SK-N-SH (cell line): ENCODE data around the gene VPS33B. TPM values are rescaled to one million over a fixed set of nuclear protein-coding genes. Genes with fewer than 3 reads are reported as not detected.

Experiments used
- CTCF ChIA-PET: fragments of 300-600, 350-600 bp; formaldehyde crosslinking; extraction: SDS; loops from one replicate; lab custom pipeline; 2021; lab: Yijun Ruan, JAX
- POLR2A ChIA-PET: fragments of 350-600 bp; sonication (Branson Sonifier 250); formaldehyde crosslinking; extraction: SDS; loops from one replicate; lab custom pipeline; 2020; ENCODE audit warnings: antibody characterized with exemption, inconsistent platforms; lab: Yijun Ruan, JAX
- DNase-seq: peaks from one replicate; pipeline ENCODE4 v3.0.0; 2012
- H2AFZ ChIP-seq: fragments of 200-600 bp; sonication (generic); 2 replicates; pipeline ENCODE4 v1.8.1; 2016; ENCODE audit warnings: antibody characterized with exemption, mild to moderate bottlenecking, low read depth
- H3F3A ChIP-seq: fragments of 200-600 bp; sonication (generic); replicated peaks from 2 replicates; pipeline ENCODE3; 2016; ENCODE audit warnings: antibody characterized with exemption, mild to moderate bottlenecking; ENCODE audit not compliant: insufficient read depth
- H3K27ac ChIP-seq, 2 experiments: fragments of 200-500 bp in 1 of 2; fragments of 200-600 bp in 1 of 2; sonication (Bioruptor generic) in 1 of 2; sonication (generic), shearing (Covaris generic) in 1 of 2; 2 replicates each; pipeline versions ENCODE4 v1.5.1 to v1.6.1; 2014 to 2016; ENCODE audit warnings: low read depth in 2 of 2, inconsistent platforms in 1 of 2, low read length in 1 of 2, mild to moderate bottlenecking in 1 of 2, mixed read lengths in 1 of 2
- H3K27me3 ChIP-seq: fragments of 200-600 bp; sonication (generic), shearing (Covaris generic); 2 replicates; pipeline ENCODE4 v1.6.1; 2016; ENCODE audit warnings: mixed run types; ENCODE audit not compliant: insufficient read depth
- H3K36me3 ChIP-seq, 2 experiments: fragments of 200-500 bp in 1 of 2; fragments of 200-600 bp in 1 of 2; sonication (Bioruptor generic) in 1 of 2; sonication (generic) in 1 of 2; replicated peaks in 1 of 2; 2 replicates each; pipeline versions ENCODE3 to v1.5.1; 2014 to 2016; ENCODE audit warnings: low read length in 1 of 2, mild to moderate bottlenecking in 1 of 2; ENCODE audit not compliant: insufficient read depth in 2 of 2, control insufficient read depth in 1 of 2
- H3K4me1 ChIP-seq, 2 experiments: fragments of 200-500 bp in 1 of 2; fragments of 200-600 bp in 1 of 2; sonication (Bioruptor generic) in 1 of 2; sonication (generic), shearing (Covaris generic) in 1 of 2; 2 replicates each; pipeline versions ENCODE4 v1.5.1 to v1.6.1; 2014 to 2016; ENCODE audit warnings: low read depth in 1 of 2, low read length in 1 of 2, mixed run types in 1 of 2; ENCODE audit not compliant: insufficient read depth in 2 of 2, control insufficient read depth in 1 of 2
- H3K4me2 ChIP-seq: fragments of 200-600 bp; sonication (generic), shearing (Covaris generic); 2 replicates; pipeline ENCODE4 v1.6.1; 2017; ENCODE audit warnings: mixed run types
- H3K4me3 ChIP-seq, 2 experiments: fragments of 200-500 bp in 1 of 2; fragments of 200-600 bp in 1 of 2; sonication (Bioruptor generic) in 1 of 2; sonication (generic), shearing (Covaris generic) in 1 of 2; 2 replicates each; pipeline versions ENCODE4 v1.5.1 to v1.8.1; 2014 to 2016; ENCODE audit warnings: low read depth in 2 of 2, inconsistent platforms in 1 of 2, low read length in 1 of 2, mild to moderate bottlenecking in 1 of 2, mixed read lengths in 1 of 2, moderate library complexity in 1 of 2
- H3K79me2 ChIP-seq: fragments of 200-600 bp; sonication (generic); 2 replicates; pipeline ENCODE4 v1.8.1; 2017; ENCODE audit warnings: mild to moderate bottlenecking; ENCODE audit not compliant: insufficient read depth
- H3K9ac ChIP-seq: fragments of 200-600 bp; sonication (generic); 2 replicates; pipeline ENCODE4 v1.6.1; 2017; ENCODE audit warnings: mixed run types
- H3K9me2 ChIP-seq: fragments of 200-600 bp; sonication (generic); 2 replicates; pipeline ENCODE4 v1.6.1; 2017; ENCODE audit warnings: mixed run types
- H3K9me3 ChIP-seq: fragments of 200-600 bp; sonication (generic); 2 replicates; pipeline ENCODE4 v1.6.1; 2017; ENCODE audit warnings: mixed run types, mild to moderate bottlenecking, moderate library complexity
- H4K20me1 ChIP-seq: fragments of 200-600 bp; sonication (generic); 2 replicates; pipeline ENCODE4 v1.6.1; 2017; ENCODE audit warnings: mild to moderate bottlenecking, mixed run types; ENCODE audit not compliant: insufficient read depth
- CHD2 ChIP-seq: fragments of 150-350 bp; IDR thresholded peaks from 2 replicates; pipeline ENCODE4 v1.6.1; 2018; ENCODE audit warnings: low read length; ENCODE audit not compliant: partially characterized antibody
- ELF1 ChIP-seq: IDR thresholded peaks from 2 replicates; pipeline ENCODE4 v1.4.0; 2012
- FOXJ3 ChIP-seq: sonication (generic); formaldehyde crosslinking; IDR thresholded peaks from 2 replicates; pipeline ENCODE4 v1.5.1; 2020; ENCODE audit warnings: mild to moderate bottlenecking, missing genetic modification reagents
- GABPA ChIP-seq: IDR thresholded peaks from 2 replicates; pipeline ENCODE4 v1.4.0; 2012; ENCODE audit warnings: low read depth, mild to moderate bottlenecking
- JUND ChIP-seq: IDR thresholded peaks from 2 replicates; pipeline ENCODE4 v1.4.0; 2012
- MXI1 ChIP-seq: IDR thresholded peaks from 2 replicates; pipeline ENCODE4 v1.6.1; 2012; ENCODE audit warnings: mild to moderate bottlenecking, low read depth, low read length, improper control_type of control experiment
- PBX3 ChIP-seq: IDR thresholded peaks from 2 replicates; pipeline ENCODE4; 2012
- RAD21 ChIP-seq: IDR thresholded peaks from 2 replicates; pipeline ENCODE4 v1.6.1; 2012; ENCODE audit warnings: mild to moderate bottlenecking, low read length
- RCOR1 ChIP-seq: fragments of 150-350 bp; IDR thresholded peaks from 2 replicates; pipeline ENCODE4 v1.6.1; 2017; ENCODE audit warnings: antibody characterized with exemption, low read length
- RXRA ChIP-seq: IDR thresholded peaks from 2 replicates; pipeline ENCODE4 v1.4.0; 2012; ENCODE audit warnings: low read depth, mild to moderate bottlenecking, borderline replicate concordance
- SMC3 ChIP-seq: IDR thresholded peaks from 2 replicates; pipeline ENCODE4 v1.6.1; 2012; ENCODE audit warnings: low read depth, low read length, improper control_type of control experiment
- TAF1 ChIP-seq: IDR thresholded peaks from 2 replicates; pipeline ENCODE4 v1.6.1; 2012; ENCODE audit warnings: low read depth, mild to moderate bottlenecking, low read length, moderate library complexity, borderline replicate concordance
- TCF12 ChIP-seq: IDR thresholded peaks from 2 replicates; pipeline ENCODE4 v1.4.0; 2012
- ZBTB33 ChIP-seq: IDR thresholded peaks from 2 replicates; pipeline ENCODE4 v1.4.0; 2012; ENCODE audit warnings: low read depth, borderline replicate concordance
- WGBS: methylation state at CpG from one replicate; pipeline ENCODE4 v1.1.6; 2017; ENCODE audit warnings: low lambda C conversion rate; 5-methylcytosine and 5-hydroxymethylcytosine counted together
- polyA plus RNA-seq, 3 experiments: library from polyadenylated mRNA; depleted of rRNA; stranded (reverse); fragments of >200 nt; gene quantifications; 2 replicates each; pipeline ENCODE4 v1.2.3, GENCODE V29; 2012
- TF ChIP-seq, protein P1 (sequence below): IDR thresholded peaks from 2 replicates; pipeline ENCODE4 v1.6.1; 2012; ENCODE audit warnings: mild to moderate bottlenecking, low read depth, low read length, moderate library complexity
- TF ChIP-seq, protein P2 (sequence below): IDR thresholded peaks from 2 replicates; pipeline ENCODE4 v1.4.0; 2012; ENCODE audit warnings: low read depth
- TF ChIP-seq, protein P3 (sequence below): fragments of 150-350 bp; IDR thresholded peaks from 2 replicates; pipeline ENCODE4 v1.6.1; 2017; ENCODE audit warnings: antibody characterized with exemption, low read length, low read depth, borderline replicate concordance

VPS33B gene
- polyA plus RNA-seq, 1 of the 3 experiments (the other 2 are of a cell fraction): 16.6 TPM

GRCh38 chr15:90998737-90999136 is 23.7 kb downstream of the VPS33B start:
- Histone ChIP-seq H3F3A (peaks cover 15% of the 10 kb centered on the region), H3K27ac (no peak overlapping the region), H2AFZ (no peak overlapping the region), H4K20me1 (no peaks in the 10 kb centered on the region), H3K9me2 (no peaks in the 10 kb centered on the region), H3K36me3 (peaks cover 21 to 42% of the 10 kb centered on the region in 2 experiments), H3K4me3 (no peak overlapping the region), H3K27me3 (no peaks in the 10 kb centered on the region), H3K9me3 (no peaks in the 10 kb centered on the region), H3K9ac (no peak overlapping the region)
- 83% methylated on average over 8 of the region's 8 CpGs for WGBS
- POLR2A ChIA-PET: no interaction called here
- CTCF ChIA-PET: no interaction called here
- TF ChIP-seq JUND (no peak), ZBTB33 (no peak), PBX3 (no peak)
- TF ChIP-seq, all 33 proteins: peak for 0
- Histone ChIP-seq H3K4me2 (no peak overlapping the region), H3K79me2 (peaks cover 39% of the 10 kb centered on the region), H3K4me1 (peaks cover 0 to 10% of the 10 kb centered on the region in 2 experiments; a peak in 1 of 4 replicates)
- no peak for DNase-seq

DNA sequence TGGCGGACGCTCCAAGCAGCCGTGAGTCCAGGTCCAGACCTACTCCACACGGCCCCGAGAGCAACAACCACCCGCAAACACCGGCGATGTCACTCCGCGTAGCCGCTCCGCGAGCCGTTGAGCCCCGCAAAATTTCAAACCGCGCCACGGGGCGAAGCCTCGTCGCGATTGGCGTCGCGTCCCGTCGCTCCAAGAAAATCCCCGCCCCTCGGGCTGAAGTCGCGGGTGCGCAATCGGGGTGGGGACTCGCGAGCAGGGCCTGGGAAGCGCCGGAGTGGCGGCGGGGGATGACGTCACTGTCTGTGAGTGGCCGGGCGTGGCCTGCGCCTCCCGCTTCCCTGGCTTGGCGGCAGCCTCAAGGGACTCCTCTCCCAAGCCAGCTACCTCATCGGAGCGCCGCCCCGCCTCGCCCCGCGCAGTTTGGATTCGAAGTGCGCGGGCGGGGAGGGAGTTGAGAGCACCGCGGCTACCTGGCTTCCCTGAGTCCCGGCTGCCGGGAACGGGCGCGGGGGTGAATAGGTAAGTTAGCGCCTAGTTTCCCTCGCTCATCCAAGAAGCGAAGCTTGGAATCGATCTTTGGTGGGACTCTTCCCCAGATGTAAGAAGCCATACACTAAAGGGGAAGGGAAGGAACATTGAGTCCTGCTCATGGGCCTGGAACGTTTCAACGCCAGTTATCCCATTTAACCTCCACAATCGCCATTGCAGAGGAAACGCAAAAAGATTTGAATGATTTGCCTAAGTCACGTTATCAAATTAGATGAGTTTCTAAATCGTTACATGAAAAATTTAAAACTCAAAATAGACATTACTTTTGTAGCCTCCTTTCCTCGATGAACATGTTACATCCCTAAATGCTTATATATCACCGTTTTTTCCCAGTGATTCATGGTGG is 27.7 kb downstream of the VPS33B start, which contains the start of gene PRC1:
Gene PRC1 (minus strand): TSS at position 119 of the 895 bp plus-strand sequence. CDS start 118 bp downstream, at position 1.
- Histone ChIP-seq H3K4me1 (peaks cover 0 to 10% of the 10 kb centered on the region in 2 experiments; a peak in 2 of 4 replicates), H2AFZ (peak within 1 kb of the TSS; percentile 92), H3K9ac (peak within 1 kb of the TSS; percentile 94), H3K27ac (peak within 1 kb of the TSS; percentile 83 to 85), H3K27me3 (no peaks in the 10 kb centered on the region), H3K4me3 (peak within 1 kb of the TSS; percentile 80 to 83), H3K9me3 (no peaks in the 10 kb centered on the region), H3F3A (peaks cover 19% of the 10 kb centered on the region), H3K36me3 (peaks cover 7 to 19% of the 10 kb centered on the region in 2 experiments), H3K9me2 (no peaks in the 10 kb centered on the region), H3K79me2 (peaks cover 80% of the 10 kb centered on the region), H3K4me2 (peak within 1 kb of the TSS; percentile 84), H4K20me1 (no peaks in the 10 kb centered on the region; the same call in 1 of the 2 replicates)
- WGBS: under 1% methylated on average over 39 of the region's 75 CpGs
- ChIA-PET POLR2A (interaction anchor here (0.6 to 0.7 kb wide), 2 partner anchors 37 to 471 kb away, joined by 3 read pairs; no protein-coding TSS in a partner anchor), CTCF (interaction anchor here (3.6 kb wide), 1 partner anchor 37 kb away, joined by 16 read pairs; no protein-coding TSS in a partner anchor)
- DNase-seq: peak; percentile 99
- TF ChIP-seq RCOR1: no peak
- TF ChIP-seq JUND: no peak
- TF ChIP-seq RAD21: no peak
- TF ChIP-seq ELF1: peak; percentile 36; the same call in 1 of the 2 replicates
- TF ChIP-seq, protein P1, sequence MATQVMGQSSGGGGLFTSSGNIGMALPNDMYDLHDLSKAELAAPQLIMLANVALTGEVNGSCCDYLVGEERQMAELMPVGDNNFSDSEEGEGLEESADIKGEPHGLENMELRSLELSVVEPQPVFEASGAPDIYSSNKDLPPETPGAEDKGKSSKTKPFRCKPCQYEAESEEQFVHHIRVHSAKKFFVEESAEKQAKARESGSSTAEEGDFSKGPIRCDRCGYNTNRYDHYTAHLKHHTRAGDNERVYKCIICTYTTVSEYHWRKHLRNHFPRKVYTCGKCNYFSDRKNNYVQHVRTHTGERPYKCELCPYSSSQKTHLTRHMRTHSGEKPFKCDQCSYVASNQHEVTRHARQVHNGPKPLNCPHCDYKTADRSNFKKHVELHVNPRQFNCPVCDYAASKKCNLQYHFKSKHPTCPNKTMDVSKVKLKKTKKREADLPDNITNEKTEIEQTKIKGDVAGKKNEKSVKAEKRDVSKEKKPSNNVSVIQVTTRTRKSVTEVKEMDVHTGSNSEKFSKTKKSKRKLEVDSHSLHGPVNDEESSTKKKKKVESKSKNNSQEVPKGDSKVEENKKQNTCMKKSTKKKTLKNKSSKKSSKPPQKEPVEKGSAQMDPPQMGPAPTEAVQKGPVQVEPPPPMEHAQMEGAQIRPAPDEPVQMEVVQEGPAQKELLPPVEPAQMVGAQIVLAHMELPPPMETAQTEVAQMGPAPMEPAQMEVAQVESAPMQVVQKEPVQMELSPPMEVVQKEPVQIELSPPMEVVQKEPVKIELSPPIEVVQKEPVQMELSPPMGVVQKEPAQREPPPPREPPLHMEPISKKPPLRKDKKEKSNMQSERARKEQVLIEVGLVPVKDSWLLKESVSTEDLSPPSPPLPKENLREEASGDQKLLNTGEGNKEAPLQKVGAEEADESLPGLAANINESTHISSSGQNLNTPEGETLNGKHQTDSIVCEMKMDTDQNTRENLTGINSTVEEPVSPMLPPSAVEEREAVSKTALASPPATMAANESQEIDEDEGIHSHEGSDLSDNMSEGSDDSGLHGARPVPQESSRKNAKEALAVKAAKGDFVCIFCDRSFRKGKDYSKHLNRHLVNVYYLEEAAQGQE: no peak
- TF ChIP-seq GABPA: no peak
- peak; percentile 86 for TF ChIP-seq MXI1
- no peak for TF ChIP-seq SMC3
- TF ChIP-seq FOXJ3 (CRISPR knock-in tag): no peak
- TF ChIP-seq, protein P2, sequence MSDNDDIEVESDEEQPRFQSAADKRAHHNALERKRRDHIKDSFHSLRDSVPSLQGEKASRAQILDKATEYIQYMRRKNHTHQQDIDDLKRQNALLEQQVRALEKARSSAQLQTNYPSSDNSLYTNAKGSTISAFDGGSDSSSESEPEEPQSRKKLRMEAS: peak; percentile 77
- TF ChIP-seq TAF1: peak; percentile 60; the same call in 1 of the 2 replicates
- TF ChIP-seq TCF12: no peak; the same call in 1 of the 2 replicates
- TF ChIP-seq, protein P3, sequence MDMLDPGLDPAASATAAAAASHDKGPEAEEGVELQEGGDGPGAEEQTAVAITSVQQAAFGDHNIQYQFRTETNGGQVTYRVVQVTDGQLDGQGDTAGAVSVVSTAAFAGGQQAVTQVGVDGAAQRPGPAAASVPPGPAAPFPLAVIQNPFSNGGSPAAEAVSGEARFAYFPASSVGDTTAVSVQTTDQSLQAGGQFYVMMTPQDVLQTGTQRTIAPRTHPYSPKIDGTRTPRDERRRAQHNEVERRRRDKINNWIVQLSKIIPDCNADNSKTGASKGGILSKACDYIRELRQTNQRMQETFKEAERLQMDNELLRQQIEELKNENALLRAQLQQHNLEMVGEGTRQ: no peak
- peak; percentile 96 for TF ChIP-seq CHD2
- TF ChIP-seq RXRA: no peak; the same call in 1 of the 2 replicates
